GM21786 (cell line): Measurements from ENCODE around the gene DNAJC22.
A peak's percentile ranks its signal among the peaks of the same experiment; 100 is the strongest.

Source experiments
- ATAC-seq: cut with Tn5 transposase; IDR thresholded peaks from one replicate; pipeline ENCODE4 v1.9.1; 2021; ENCODE audit not compliant: unreplicated experiment

The DNAJC22 gene

DNA sequence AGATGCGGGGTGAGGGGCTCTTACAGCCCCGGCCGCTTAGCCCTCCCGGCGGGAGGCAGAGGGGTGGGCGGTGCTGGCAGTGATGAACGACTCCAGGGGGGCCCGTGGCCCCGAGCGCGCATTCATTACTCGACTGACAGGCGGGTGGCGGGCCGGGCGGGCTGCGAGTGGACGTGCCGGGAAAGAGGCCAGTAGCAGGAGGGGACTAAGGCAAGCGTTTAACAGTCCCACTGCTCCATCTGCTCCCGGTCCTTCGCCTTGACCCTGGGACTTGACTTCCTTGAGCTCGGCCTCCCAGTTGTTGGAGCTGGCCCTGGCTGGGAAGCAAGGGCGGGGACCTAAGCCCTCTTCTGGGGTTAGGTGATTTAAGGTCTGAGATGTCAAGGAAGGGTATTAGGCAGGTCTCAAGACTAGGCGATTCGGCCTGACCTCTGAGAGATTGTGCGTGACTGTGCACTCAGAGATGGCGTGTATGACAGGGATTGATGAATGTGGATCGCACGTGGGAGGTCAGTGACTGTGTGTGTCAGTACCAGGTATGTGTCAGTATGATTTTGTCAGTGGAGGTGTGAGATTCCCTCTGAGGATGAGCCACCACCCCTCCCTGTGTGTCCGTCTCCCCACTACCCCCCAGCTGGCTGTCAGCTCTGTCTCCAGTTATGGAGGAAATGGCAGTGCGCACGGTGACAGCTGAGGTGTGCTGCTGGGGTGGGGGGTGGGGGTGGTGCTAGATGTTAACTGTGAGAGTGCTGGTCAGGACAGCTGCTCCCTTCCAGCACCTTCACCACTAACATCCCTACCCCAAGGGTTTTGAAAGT is 3.6 kb upstream of the DNAJC22 start:
- no peak for ATAC-seq

DNA sequence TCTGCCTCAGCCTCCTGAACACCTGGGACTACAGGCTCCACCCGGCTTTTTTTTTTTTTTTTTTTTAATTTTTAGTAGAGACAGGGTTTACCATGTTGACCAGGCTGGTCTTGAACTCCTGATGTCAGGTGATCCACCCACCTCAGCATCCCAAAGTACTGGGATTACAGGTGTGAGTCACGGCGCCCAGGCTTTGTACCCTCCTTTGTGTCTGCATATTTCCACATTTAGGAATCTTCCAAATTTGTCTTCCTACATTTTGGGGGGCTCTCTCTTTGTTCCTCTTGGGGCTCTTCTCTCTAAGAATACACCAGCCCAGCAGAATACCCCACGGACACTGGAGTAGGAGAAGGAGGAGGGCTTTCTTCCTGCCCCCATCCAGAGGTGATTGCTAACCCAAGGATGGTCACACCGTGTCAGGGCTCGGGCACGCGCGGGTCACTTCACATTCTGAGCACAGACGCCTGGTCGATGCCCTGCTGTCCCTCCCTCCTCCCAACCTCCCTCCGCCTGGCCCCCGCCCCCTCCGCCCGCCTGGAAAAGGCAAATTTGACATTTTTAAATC is 2.1 kb upstream of the DNAJC22 start:
- ATAC-seq: no peak

DNA sequence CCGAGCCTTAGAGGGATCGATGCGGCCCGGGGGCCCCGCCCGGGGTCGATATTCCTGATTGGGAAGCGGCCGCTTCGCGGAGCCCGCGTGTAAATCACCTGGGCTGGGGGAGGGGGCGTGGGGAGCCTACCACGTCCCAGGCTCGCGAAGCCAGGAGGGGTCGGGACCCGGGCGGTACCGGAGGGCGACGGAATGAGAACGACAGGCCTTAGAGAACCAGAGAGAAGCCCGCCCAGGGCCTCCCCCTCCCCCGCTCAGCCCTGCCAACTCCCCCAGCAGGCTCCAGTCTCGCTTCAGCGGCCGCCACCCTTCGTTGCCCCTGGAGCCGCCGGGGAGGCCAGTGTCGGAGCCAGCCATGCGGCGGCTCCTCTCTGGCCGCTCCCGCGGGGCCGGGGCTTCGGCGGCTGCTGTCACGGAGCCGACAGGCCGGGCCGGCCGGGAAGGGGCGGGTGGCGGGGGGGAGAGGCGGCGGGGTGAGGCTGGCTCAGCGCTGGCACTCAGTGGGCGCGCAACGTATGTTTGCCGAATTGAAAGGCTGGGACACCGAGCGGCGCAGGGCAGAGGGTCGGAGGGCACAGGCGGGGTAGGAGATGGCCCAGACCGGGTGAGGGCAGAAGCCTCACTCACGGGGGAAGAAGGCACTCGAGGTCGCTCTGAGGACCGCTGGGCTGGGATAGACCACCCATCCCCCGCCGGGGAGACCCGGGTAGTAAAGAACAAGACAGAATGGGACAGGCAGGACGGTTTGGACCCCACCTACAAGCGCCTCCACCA is 1.4 kb upstream of the DNAJC22 start:
- ATAC-seq: peak; percentile 37

- no peak for ATAC-seq
Measured at GRCh38 chr12:49345825-49346658, 646 bp upstream of the DNAJC22 start.

GRCh38 chr12:49347311-49348193 is 864 bp downstream of the DNAJC22 start:
- no peak for ATAC-seq

GRCh38 chr12:49348781-49349180 is 2.1 kb downstream of the DNAJC22 start:
- no peak for ATAC-seq

GRCh38 chr12:49349266-49349665 is 2.6 kb downstream of the DNAJC22 start:
- ATAC-seq: no peak

DNA sequence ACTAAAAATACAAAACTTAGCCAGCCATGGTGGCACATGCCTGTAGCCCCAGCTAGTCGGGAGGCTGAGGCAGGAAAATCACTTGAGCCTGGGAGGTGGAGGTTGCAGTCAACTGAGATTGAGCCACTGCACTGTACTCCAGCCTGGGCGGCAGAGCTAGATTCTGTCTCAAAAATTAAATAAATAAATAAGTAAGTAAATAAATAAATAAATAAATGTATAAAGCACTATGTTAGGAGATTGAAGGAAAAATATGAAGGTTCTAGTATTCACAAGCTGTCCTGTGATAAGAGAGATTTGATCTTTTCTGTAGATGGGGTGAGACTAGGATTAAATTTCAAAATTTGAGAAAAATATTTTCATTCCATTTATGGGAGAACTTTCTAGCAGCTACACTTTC is 5.7 kb downstream of the DNAJC22 start:
- ATAC-seq: no peak

GRCh38 chr12:49355913-49356312 is 9.2 kb downstream of the DNAJC22 start:
- no peak for ATAC-seq

DNA sequence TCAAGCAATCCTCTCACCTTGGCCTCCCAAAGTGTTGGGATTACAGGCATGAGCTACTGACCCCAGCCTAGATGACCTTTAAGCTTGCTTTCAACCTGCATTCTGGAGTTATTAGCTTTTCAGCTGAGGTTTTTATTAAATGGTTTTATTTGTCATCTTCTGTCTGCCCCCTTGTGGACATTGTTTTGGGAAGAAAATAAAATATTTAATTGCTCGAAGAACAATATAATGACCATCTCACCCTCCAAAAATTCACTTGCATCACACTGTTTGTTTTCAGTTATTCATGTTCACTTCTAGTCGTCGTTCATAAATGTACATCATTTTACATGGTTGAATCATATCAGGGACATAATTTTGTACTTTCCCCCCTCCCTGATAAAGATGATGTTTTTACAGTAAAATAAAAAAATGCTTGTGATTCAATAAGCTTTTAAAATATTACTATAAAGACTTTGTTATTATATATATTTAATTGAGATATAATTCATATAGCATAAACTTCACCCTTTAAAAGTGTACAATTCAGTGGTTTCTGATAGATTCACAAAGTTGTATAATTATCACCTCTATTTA is 10.5 kb downstream of the DNAJC22 start:
- ATAC-seq: no peak

DNA sequence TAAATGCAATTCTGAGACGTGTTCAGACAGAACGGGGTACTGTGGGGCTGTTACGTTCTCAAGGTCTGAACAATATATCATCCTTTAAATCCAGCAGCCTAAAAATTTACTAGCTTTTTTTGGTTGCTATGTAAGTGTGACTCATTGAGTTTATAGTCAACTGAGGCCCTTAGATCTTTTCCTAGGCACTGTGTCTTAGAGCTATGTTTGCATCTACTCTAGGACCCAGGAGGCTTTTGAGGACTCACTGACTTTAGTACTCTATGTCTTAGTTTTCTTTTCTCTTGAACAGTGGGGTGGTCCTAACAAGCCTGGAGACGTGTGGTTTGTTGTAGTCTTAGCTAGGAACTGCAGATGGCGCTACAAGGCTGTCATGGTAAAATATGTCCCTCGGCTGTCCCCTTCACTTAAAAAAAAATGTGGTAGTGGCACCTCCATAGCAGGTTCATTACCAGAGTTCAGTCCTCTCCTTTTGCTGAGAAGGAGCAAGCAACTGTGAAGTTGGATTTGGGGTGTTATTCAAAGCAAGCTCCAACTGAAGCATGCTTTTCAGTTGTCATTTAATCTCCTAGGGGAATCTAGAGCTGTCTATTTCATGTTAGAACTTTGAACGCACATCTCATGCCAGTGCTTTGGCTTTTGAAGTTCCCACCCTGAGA is 11.9 kb downstream of the DNAJC22 start:
- no peak for ATAC-seq

GRCh38 chr12:49359671-49360070 is 13.0 kb downstream of the DNAJC22 start:
- ATAC-seq: no peak

- ATAC-seq: no peak
Measured at GRCh38 chr12:49362077-49362476, 15.4 kb downstream of the DNAJC22 start.

- ATAC-seq: no peak
Measured at GRCh38 chr12:49364989-49365388, 18.3 kb downstream of the DNAJC22 start.

DNA sequence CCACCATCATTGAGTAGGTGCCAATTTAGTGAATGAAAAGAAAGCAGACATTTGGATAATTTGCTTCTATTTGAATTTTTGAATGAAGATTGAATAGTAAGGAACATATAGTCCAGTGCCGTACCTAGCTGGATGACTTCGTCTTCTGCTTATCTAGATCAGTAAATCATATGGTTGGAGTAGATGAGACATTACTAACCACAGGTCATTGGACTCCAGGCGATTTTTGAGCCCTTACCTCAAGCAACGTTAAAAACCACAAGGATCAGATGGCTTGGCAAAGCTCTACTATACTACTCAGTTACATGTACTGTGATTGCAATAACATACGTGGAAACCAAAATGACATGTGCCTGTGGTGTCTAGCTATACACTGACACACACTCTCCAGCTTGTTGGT is 18.9 kb downstream of the DNAJC22 start:
- ATAC-seq: no peak

- ATAC-seq: peak; percentile 11
Measured at GRCh38 chr12:49366096-49366651, 19.5 kb downstream of the DNAJC22 start.

DNA sequence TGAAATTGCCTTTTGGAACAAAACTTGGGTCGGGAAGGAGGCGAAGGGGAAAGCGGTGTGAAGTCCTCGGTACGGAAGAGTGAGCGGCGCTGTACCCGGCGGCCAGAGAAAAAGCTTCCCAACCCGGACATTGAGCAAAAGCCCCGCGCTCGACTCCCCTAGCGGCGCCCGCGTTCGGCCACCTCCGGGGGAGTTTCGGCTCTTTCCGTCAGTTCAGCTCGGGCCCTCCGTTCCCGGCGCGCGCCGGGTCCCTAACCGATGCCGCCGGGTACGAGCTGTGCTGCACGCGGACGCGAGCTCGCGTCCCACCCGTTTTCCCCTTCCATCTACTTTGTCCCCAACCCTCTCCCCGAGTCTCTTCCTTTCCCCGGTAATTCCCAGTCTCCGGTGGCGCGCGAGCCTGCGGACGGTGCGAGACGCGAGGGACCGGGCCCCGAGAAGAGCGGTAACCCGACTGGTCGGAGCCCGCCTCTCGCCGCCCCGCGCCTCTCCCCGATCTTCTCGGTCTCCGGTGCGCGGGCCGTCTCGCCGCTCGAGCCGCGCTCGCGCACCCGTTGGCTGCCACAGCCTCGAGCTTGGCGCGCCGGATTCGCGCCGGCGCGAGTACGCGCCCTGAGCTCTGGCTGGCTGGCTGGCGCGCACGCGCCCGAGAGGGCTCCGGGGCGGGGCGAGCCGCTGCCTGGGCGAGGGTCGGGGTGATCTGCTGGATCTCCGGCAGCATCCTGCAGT is 20.1 kb downstream of the DNAJC22 start:
- peak; percentile 60 for ATAC-seq
